Fibroblast of mammary gland (primary cell): ENCODE measurements around the gene PLEKHA7.

ENCODE experiments used
- DNase-seq: peaks from one replicate; pipeline ENCODE4 v3.0.0-alpha.2; 2010; ENCODE audit warnings: low read depth
- H3K4me3 ChIP-seq: 2 replicates; pipeline ENCODE4 v1.5.1; 2011; ENCODE audit warnings: low read depth, mild to moderate bottlenecking, low read length, moderate library complexity; ENCODE audit not compliant: control insufficient read depth
- TF ChIP-seq, protein P1 (sequence below): conservative IDR thresholded peaks from 2 replicates; pipeline ENCODE4 v1.5.1; 2011; ENCODE audit warnings: low read depth, low read length, inconsistent platforms; ENCODE audit not compliant: control insufficient read depth, insufficient read depth

Gene PLEKHA7

GRCh38 chr11:16840951-16841350 lies 173.3 kb downstream of the PLEKHA7 start:
- TF ChIP-seq, protein P1, sequence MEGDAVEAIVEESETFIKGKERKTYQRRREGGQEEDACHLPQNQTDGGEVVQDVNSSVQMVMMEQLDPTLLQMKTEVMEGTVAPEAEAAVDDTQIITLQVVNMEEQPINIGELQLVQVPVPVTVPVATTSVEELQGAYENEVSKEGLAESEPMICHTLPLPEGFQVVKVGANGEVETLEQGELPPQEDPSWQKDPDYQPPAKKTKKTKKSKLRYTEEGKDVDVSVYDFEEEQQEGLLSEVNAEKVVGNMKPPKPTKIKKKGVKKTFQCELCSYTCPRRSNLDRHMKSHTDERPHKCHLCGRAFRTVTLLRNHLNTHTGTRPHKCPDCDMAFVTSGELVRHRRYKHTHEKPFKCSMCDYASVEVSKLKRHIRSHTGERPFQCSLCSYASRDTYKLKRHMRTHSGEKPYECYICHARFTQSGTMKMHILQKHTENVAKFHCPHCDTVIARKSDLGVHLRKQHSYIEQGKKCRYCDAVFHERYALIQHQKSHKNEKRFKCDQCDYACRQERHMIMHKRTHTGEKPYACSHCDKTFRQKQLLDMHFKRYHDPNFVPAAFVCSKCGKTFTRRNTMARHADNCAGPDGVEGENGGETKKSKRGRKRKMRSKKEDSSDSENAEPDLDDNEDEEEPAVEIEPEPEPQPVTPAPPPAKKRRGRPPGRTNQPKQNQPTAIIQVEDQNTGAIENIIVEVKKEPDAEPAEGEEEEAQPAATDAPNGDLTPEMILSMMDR, result no peak
- no peak overlapping the region for H3K4me3 ChIP-seq
- no peak for DNase-seq

- no peak overlapping the region for H3K4me3 ChIP-seq
- TF ChIP-seq, protein P1, result no peak
- no peak for DNase-seq
These were observed 174.4 kb downstream of the PLEKHA7 start for GRCh38 chr11:16839821-16840220.

DNA sequence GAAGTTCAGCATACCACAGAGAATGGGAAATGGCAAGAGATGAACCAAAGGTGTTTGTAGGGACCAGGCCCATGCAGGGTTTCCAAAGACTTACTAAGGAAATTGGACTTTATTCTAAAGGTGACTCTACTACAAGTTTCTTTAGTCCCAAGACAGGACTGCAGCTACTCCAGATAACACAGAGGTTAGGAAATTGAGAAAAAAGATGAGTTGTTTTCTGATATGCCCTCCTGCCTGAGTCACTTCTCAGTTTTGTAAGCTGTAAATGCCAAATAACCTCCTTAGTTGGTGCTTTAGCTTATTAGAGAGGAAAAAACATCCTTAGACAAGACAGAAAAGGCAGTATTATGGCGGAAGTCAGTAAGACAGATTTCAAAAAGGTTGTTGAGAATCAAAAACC lies 179.8 kb downstream of the PLEKHA7 start:
- H3K4me3 ChIP-seq, result no peak overlapping the region
- DNase-seq, result no peak
- TF ChIP-seq, protein P1, result no peak

DNA sequence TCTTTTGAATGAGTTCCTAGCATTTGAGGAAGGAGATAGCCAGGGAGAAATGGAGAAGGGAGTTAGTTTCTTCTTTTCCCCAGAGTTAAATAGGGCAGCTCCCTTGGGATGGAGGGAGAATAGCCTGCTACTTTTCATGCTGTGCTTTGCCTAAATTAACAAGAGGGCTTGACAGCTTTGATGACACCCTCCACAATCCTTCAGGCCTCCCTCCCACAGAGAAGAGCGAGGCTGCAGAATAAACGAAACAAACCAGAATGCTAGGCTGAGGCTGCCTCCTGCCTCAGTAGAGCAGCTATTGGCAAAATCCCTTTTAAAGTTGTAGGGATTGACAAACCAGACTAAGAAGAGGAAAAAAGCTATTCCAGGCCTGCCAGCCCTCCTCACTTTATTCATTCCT lies 181.2 kb downstream of the PLEKHA7 start:
- no peak overlapping the region for H3K4me3 ChIP-seq
- no peak for DNase-seq
- TF ChIP-seq, protein P1, result no peak

GRCh38 chr11:16832193-16832539 lies 182.0 kb downstream of the PLEKHA7 start:
- no peak overlapping the region for H3K4me3 ChIP-seq
- TF ChIP-seq, protein P1, result no peak
- DNase-seq, result no peak

DNA sequence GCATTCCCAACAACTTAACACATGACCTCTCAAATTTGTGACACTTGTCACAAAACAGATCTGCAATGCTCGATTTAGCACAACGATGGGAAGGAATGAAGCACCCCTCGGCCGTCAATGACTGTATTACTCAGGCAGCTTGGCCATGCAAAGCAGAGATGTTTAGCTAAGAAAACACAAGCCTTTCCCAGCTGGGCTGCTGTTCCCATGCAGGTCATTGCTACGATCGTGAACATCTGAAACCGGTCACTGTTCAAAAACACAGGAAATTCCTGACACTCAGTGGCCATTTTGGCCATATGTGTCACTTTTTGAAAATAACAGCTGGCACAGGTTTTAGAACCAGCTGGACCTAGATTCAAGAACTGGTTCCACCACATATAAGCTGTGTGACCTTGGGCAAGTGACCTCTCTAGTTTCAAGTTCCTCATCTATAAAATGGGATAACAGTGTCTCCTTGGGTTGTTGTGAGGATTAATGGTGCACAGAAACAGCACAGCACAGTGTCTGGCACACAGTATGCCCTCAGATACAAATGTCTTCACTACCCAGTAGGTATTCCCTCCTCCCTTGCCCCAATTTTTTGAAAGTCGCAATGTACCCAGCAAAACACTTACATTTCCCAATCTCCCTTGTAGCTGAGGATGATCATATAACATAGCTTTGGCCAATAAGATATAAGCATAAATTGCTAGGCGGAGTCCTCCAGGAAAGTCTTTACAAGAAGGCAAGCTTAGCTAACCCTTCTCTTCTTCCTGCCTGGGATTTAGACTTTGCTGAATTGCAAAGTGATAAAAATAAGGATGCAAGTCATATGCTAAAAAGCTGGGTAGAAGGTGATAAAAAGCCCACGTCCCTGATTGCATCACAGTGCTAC lies 182.7 kb downstream of the PLEKHA7 start:
- DNase-seq, result no peak
- H3K4me3 ChIP-seq, result no peak overlapping the region
- TF ChIP-seq, protein P1, result no peak
